Smooth muscle cell (in vitro differentiated cells): ENCODE data around the gene NUB1. TPM values are rescaled to one million over a fixed set of nuclear protein-coding genes. Genes with fewer than 3 reads are reported as not detected.

Source experiments
- DNase-seq: peaks from one replicate; lab custom pipeline; 2025; ENCODE audit not compliant: unreplicated experiment; lab: John Stamatoyannopoulos, UW
- H2AFZ ChIP-seq: fragments of 200-600 bp; sonication (generic); 2 replicates; pipeline ENCODE4 v1.6.0; 2016; ENCODE audit warnings: antibody characterized with exemption, low read depth, mild to moderate bottlenecking
- H3F3A ChIP-seq: fragments of 200-600 bp; sonication (generic); 2 replicates; pipeline ENCODE4 v1.6.0; 2017; ENCODE audit warnings: antibody characterized with exemption, low read depth
- H3K27ac ChIP-seq: fragments of 200-600 bp; sonication (generic); 2 replicates; pipeline ENCODE4 v1.5.1; 2016; ENCODE audit warnings: low read depth, mild to moderate bottlenecking
- H3K27me3 ChIP-seq: fragments of 200-600 bp; sonication (generic); 2 replicates; pipeline ENCODE4 v1.6.1; 2016; ENCODE audit warnings: low read depth, mild to moderate bottlenecking
- H3K36me3 ChIP-seq: fragments of 200-600 bp; sonication (generic); 2 replicates; pipeline ENCODE4 v1.5.1; 2016; ENCODE audit warnings: low read depth
- H3K4me1 ChIP-seq: fragments of 200-600 bp; sonication (generic); 2 replicates; pipeline ENCODE4 v1.5.1; 2016; ENCODE audit warnings: low read depth
- H3K4me2 ChIP-seq: fragments of 200-600 bp; sonication (generic); 2 replicates; pipeline ENCODE4 v1.6.0; 2016; ENCODE audit warnings: mild to moderate bottlenecking
- H3K4me3 ChIP-seq: fragments of 200-600 bp; sonication (generic); 2 replicates; pipeline ENCODE4 v1.5.1; 2016; ENCODE audit warnings: mild to moderate bottlenecking
- H3K79me2 ChIP-seq: fragments of 200-600 bp; sonication (generic); 2 replicates; pipeline ENCODE4 v1.6.0; 2016; ENCODE audit warnings: low read depth, mild to moderate bottlenecking
- H3K9ac ChIP-seq: fragments of 200-600 bp; sonication (generic); 2 replicates; pipeline ENCODE4 v1.6.0; 2016; ENCODE audit warnings: low read depth
- H3K9me3 ChIP-seq: fragments of 200-600 bp; sonication (generic); replicated peaks from 2 replicates; pipeline ENCODE4 v1.5.1; 2016; ENCODE audit warnings: low read depth
- H4K20me1 ChIP-seq: fragments of 200-600 bp; sonication (generic); 2 replicates; pipeline ENCODE4 v1.6.0; 2016; ENCODE audit warnings: low read depth
- CTCF ChIP-seq: fragments of 200-600 bp; sonication (generic); IDR thresholded peaks from 2 replicates; pipeline ENCODE4 v1.5.1; 2017; ENCODE audit warnings: borderline replicate concordance, mild to moderate bottlenecking, antibody characterized with exemption; ENCODE audit not compliant: insufficient read depth, poor library complexity, severe bottlenecking
- WGBS: methylation state at CpG from one replicate; pipeline ENCODE4 v1.1.7; 2016; ENCODE audit warnings: low lambda C conversion rate; 5-methylcytosine and 5-hydroxymethylcytosine counted together
- polyA plus RNA-seq: library from polyadenylated mRNA; unstranded; fragments of >200 nt; fragmentation: Nextera tagmentation; extraction: Ambion mirVana; gene quantifications from 2 replicates; pipeline ENCODE4 v1.2.1, GENCODE V29; 2016
- total RNA-seq: library from RNA; depleted of rRNA; stranded (reverse); fragments of >200 nt; gene quantifications from 2 replicates; pipeline ENCODE4 v1.2.3, GENCODE V29; 2014

Gene NUB1
- total and polyA plus RNA-seq, 2 experiments from 2014 or later = 28.5 to 36.9 TPM

- H3K4me1 ChIP-seq = peaks cover 3% of the 10 kb centered on the region
- WGBS = 89% methylated on average over 31 of the region's 31 CpGs
- TF ChIP-seq CTCF = no peak
- H3K9ac ChIP-seq = no peak overlapping the region
- H3K27me3 ChIP-seq = no peaks in the 10 kb centered on the region
- no peaks in the 10 kb centered on the region for H3K9me3 ChIP-seq
- no peak overlapping the region for H3K4me2 ChIP-seq
- no peak for DNase-seq
- H3K4me3 ChIP-seq = no peak overlapping the region
- no peaks in the 10 kb centered on the region for H3K79me2 ChIP-seq
- H3K27ac ChIP-seq = no peak overlapping the region
- no peaks in the 10 kb centered on the region for H3K36me3 ChIP-seq
- H3F3A ChIP-seq = no peaks in the 10 kb centered on the region
- H4K20me1 ChIP-seq = no peaks in the 10 kb centered on the region
- H2AFZ ChIP-seq = no peak overlapping the region
Measured at GRCh38 chr7:151393031-151393977, 51.7 kb downstream of the NUB1 start.

GRCh38 chr7:151394076-151395035, 52.7 kb downstream of the NUB1 start:
- Histone ChIP-seq H3K4me2 (no peak overlapping the region), H2AFZ (no peak overlapping the region), H3K4me3 (no peak overlapping the region), H3K4me1 (peaks cover 3% of the 10 kb centered on the region), H3F3A (no peaks in the 10 kb centered on the region), H3K9ac (no peak overlapping the region), H3K9me3 (no peaks in the 10 kb centered on the region), H3K36me3 (no peaks in the 10 kb centered on the region), H4K20me1 (no peaks in the 10 kb centered on the region), H3K27ac (no peak overlapping the region), H3K27me3 (no peaks in the 10 kb centered on the region), H3K79me2 (no peaks in the 10 kb centered on the region)
- 96% methylated on average over 34 of the region's 35 CpGs for WGBS
- no peak for TF ChIP-seq CTCF
- DNase-seq = no peak

GRCh38 chr7:151395036-151395367, 53.4 kb downstream of the NUB1 start:
- Histone ChIP-seq H3K4me1 (peaks cover 3% of the 10 kb centered on the region), H3K4me2 (no peak overlapping the region), H4K20me1 (no peaks in the 10 kb centered on the region), H2AFZ (no peak overlapping the region), H3F3A (no peaks in the 10 kb centered on the region), H3K9ac (no peak overlapping the region), H3K9me3 (no peaks in the 10 kb centered on the region), H3K27me3 (no peaks in the 10 kb centered on the region), H3K36me3 (no peaks in the 10 kb centered on the region), H3K79me2 (no peaks in the 10 kb centered on the region), H3K4me3 (no peak overlapping the region), H3K27ac (no peak overlapping the region)
- 82% methylated on average over 13 of the region's 13 CpGs for WGBS
- TF ChIP-seq CTCF = no peak
- no peak for DNase-seq
